HFFc6 (cell line): ENCODE measurements around the gene SLC25A29. TPM values are rescaled to one million over a fixed set of nuclear protein-coding genes. Genes with fewer than 3 reads are reported as not detected.
A peak's percentile ranks its signal among the peaks of the same experiment; 100 is the strongest.

Experiments
- DNase-seq: peaks from one replicate; pipeline ENCODE4 v3.0.0-alpha.2; 2018
- H3K27ac Mint-ChIP-seq: 2 replicates; pipeline ENCODE4 v1.8.0; 2020; ENCODE audit warnings: mild to moderate bottlenecking, mixed read lengths
- H3K27me3 Mint-ChIP-seq: 2 replicates; pipeline ENCODE4 v1.8.0; 2021; ENCODE audit warnings: mild to moderate bottlenecking, moderate library complexity, mixed read lengths; ENCODE audit not compliant: insufficient read depth
- H3K36me3 Mint-ChIP-seq: 2 replicates; pipeline ENCODE4 v1.8.0; 2021; ENCODE audit warnings: low read depth, mixed read lengths
- H3K4me1 Mint-ChIP-seq: 2 replicates; pipeline ENCODE4 v1.8.0; 2020; ENCODE audit warnings: low read depth, mixed read lengths
- H3K4me3 Mint-ChIP-seq: 2 replicates; pipeline ENCODE4 v1.8.0; 2020; ENCODE audit warnings: mild to moderate bottlenecking, moderate library complexity, mixed read lengths
- H3K9me3 Mint-ChIP-seq: 2 replicates; pipeline ENCODE4 v1.8.0; 2020; ENCODE audit warnings: mild to moderate bottlenecking, mixed read lengths
- CTCF ChIP-seq: fragments of 200-600 bp; sonication (generic); IDR thresholded peaks from 2 replicates; pipeline ENCODE4 v1.5.0; 2021; ENCODE audit warnings: antibody characterized with exemption, mild to moderate bottlenecking
- microRNA-seq: library from miRNA; unstranded; fragments of <30 nt; microRNA quantifications from one replicate; pipeline ENCODE4, GENCODE V29; 2019
- total RNA-seq, 6 experiments: library from RNA; stranded (reverse); fragmentation: NEBNext Ultra II Directional; extraction: Animal tissue kit (Norgen Biotek cat#: 25700); gene quantifications; 2 replicates in 1 of 6; 3 replicates in 5 of 6; pipeline ENCODE4 v1.2.3, GENCODE V29; 2021

SLC25A29 gene
- total RNA-seq, 6 experiments from 2014 or later: 6.5 to 8.6 (median 7.7) TPM

- Mint-ChIP-seq H3K27me3 (no peaks in the 10 kb centered on the region; the same call in none of the 2 replicates), H3K9me3 (no peaks in the 10 kb centered on the region), H3K4me1 (peaks cover 40% of the 10 kb centered on the region), H3K36me3 (peaks cover 23% of the 10 kb centered on the region), H3K27ac (peak overlapping the region; percentile 38; the same call in 1 of the 2 replicates), H3K4me3 (peak overlapping the region; percentile 73)
- no peak for DNase-seq
- TF ChIP-seq CTCF: no peak
Measured at GRCh38 chr14:100243020-100243419, 63.2 kb downstream of the SLC25A29 start.

- Mint-ChIP-seq H3K9me3 (no peaks in the 10 kb centered on the region), H3K4me1 (peaks cover 38% of the 10 kb centered on the region), H3K27ac (peak overlapping the region; percentile 91), H3K4me3 (peak overlapping the region; percentile 95), H3K27me3 (no peaks in the 10 kb centered on the region; the same call in none of the 2 replicates), H3K36me3 (peaks cover 37% of the 10 kb centered on the region)
- TF ChIP-seq CTCF: no peak
- no peak for DNase-seq
Measured at GRCh38 chr14:100241279-100241678, 65.0 kb downstream of the SLC25A29 start.

Small RNA genes within 50 kb of the gene (microRNA-seq; reads per million reads assigned to microRNA genes)
- gene MIR345: 148 reads per million, percentile 55 among the genes with 10 or more reads in this experiment
- not detected for gene MIR6764

Other genes with a start within 250 kb of the SLC25A29 start
- 1 to 10 TPM; 1.2 to 4.8 (median 2.0) TPM for gene EVL, start 241.0 kb downstream of the SLC25A29 start, total RNA-seq
- gene DEGS2, start 146.8 kb downstream of the SLC25A29 start, total RNA-seq: not detected
- gene YY1, start 67.3 kb downstream of the SLC25A29 start, total RNA-seq: 10 to 100 TPM; 57.0 to 70.8 (median 68.1) TPM
- gene SLC25A47, start 16.9 kb upstream of the SLC25A29 start, total RNA-seq: not detected
- gene WDR25, start 70.0 kb upstream of the SLC25A29 start, total RNA-seq: 10 to 100 TPM in 5 of 6 experiments, 1 to 10 TPM in 1; 9.2 to 12.0 (median 10.4) TPM